DND-41 (cell line): ENCODE measurements around the gene SPAG16.

Source experiments
- EZH2 ChIP-seq: IDR thresholded peaks from 3 replicates; pipeline ENCODE4 v1.6.1; 2012; ENCODE audit warnings: borderline replicate concordance, low read depth, mild to moderate bottlenecking, moderate library complexity, low read length, inconsistent platforms; ENCODE audit not compliant: severe bottlenecking
- TF ChIP-seq, protein P1 (sequence below): IDR thresholded peaks from 2 replicates; pipeline ENCODE4 v1.5.1; 2012; ENCODE audit warnings: borderline replicate concordance, low read length, moderate library complexity, mild to moderate bottlenecking; ENCODE audit not compliant: poor library complexity, severe bottlenecking; ENCODE audit errors: extremely low read depth

GRCh38 chr2:214180686-214181085 lies 896.4 kb downstream of the SPAG16 start:
- TF ChIP-seq EZH2, result no peak
- TF ChIP-seq, protein P1, sequence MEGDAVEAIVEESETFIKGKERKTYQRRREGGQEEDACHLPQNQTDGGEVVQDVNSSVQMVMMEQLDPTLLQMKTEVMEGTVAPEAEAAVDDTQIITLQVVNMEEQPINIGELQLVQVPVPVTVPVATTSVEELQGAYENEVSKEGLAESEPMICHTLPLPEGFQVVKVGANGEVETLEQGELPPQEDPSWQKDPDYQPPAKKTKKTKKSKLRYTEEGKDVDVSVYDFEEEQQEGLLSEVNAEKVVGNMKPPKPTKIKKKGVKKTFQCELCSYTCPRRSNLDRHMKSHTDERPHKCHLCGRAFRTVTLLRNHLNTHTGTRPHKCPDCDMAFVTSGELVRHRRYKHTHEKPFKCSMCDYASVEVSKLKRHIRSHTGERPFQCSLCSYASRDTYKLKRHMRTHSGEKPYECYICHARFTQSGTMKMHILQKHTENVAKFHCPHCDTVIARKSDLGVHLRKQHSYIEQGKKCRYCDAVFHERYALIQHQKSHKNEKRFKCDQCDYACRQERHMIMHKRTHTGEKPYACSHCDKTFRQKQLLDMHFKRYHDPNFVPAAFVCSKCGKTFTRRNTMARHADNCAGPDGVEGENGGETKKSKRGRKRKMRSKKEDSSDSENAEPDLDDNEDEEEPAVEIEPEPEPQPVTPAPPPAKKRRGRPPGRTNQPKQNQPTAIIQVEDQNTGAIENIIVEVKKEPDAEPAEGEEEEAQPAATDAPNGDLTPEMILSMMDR, result no peak
